GM13976 (cell line): ENCODE measurements around the gene BRF1.

Experiments
- DNase-seq: peaks from one replicate; pipeline ENCODE4 v3.0.0; 2012; ENCODE audit warnings: low spot score
- in situ Hi-C: fragments of 300-500 bp; cut with MboI; formaldehyde crosslinking; loops from one replicate; pipeline ENCODE4 v1.12.0; 2022; ENCODE audit warnings: low sequenced_read_pairs, mixed read lengths, inconsistent platforms; ENCODE audit not compliant: unreplicated experiment
- TF ChIP-seq, protein P1 (sequence below): IDR thresholded peaks from 2 replicates; pipeline ENCODE4 v1.5.1; 2012; ENCODE audit warnings: borderline replicate concordance, mild to moderate bottlenecking; ENCODE audit not compliant: insufficient read depth; ENCODE audit errors: extremely low read depth, missing control alignments, control extremely low read depth

BRF1 gene

GRCh38 chr14:105192866-105193731 is 107.7 kb downstream of the BRF1 start:
- no peak for DNase-seq
- TF ChIP-seq, protein P1, sequence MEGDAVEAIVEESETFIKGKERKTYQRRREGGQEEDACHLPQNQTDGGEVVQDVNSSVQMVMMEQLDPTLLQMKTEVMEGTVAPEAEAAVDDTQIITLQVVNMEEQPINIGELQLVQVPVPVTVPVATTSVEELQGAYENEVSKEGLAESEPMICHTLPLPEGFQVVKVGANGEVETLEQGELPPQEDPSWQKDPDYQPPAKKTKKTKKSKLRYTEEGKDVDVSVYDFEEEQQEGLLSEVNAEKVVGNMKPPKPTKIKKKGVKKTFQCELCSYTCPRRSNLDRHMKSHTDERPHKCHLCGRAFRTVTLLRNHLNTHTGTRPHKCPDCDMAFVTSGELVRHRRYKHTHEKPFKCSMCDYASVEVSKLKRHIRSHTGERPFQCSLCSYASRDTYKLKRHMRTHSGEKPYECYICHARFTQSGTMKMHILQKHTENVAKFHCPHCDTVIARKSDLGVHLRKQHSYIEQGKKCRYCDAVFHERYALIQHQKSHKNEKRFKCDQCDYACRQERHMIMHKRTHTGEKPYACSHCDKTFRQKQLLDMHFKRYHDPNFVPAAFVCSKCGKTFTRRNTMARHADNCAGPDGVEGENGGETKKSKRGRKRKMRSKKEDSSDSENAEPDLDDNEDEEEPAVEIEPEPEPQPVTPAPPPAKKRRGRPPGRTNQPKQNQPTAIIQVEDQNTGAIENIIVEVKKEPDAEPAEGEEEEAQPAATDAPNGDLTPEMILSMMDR = no peak
- in situ Hi-C loops = no loop called here

DNA sequence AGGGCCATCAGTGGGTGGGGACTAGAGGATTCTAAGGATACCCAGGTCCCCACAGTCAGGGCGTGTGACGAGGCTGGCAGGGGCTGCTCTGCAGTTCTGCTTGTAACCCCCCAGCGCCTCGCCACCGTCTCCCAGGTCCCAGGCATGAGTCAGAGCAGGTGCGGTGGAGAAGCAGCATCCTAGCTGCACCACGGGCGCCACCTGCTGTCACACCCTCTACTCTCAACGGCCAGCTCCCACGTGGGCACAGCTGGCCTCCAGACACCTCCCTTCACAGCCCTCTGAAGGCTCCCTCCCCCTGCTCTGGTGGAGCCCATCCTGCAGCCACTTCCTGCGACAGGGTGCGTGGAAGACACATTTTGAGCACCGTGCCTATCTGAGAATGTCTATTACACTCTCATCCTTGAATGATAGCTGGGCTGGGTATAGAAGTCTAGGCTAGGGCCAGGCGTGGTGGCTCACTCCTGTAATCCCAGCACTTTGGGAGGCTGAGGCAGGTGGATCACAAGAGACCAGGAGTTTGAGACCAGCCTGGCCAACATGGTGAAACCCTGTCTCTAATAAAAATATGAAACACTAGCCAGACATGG is 112.8 kb downstream of the BRF1 start:
- no peak for DNase-seq
- in situ Hi-C loops = no loop called here
- TF ChIP-seq, protein P1 = no peak

- no peak for DNase-seq
- in situ Hi-C loops = no loop called here
- TF ChIP-seq, protein P1 = no peak
These were observed 113.7 kb downstream of the BRF1 start for GRCh38 chr14:105187116-105187515.

DNA sequence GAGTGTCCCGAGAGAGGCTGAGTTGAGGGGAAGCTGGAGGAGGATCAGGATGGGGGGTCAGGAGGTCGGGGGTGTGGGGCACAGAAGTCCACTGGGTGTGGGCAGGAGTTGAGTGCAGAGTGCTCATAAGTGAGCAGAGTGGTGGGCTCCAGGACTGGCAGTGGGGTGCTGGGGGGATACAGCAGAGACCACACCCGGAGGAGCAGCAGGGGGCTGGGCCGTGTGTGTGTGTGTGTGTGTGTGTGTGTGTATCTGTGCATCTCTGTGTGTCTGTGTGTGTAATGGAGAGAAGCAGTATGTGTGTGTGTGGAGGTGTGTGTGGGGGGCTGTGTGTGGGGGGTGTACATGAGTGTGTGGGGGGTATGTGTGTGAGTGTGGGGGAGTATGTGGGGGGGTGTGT is 114.8 kb downstream of the BRF1 start:
- in situ Hi-C loops = no loop called here
- TF ChIP-seq, protein P1 = no peak
- DNase-seq = no peak

DNA sequence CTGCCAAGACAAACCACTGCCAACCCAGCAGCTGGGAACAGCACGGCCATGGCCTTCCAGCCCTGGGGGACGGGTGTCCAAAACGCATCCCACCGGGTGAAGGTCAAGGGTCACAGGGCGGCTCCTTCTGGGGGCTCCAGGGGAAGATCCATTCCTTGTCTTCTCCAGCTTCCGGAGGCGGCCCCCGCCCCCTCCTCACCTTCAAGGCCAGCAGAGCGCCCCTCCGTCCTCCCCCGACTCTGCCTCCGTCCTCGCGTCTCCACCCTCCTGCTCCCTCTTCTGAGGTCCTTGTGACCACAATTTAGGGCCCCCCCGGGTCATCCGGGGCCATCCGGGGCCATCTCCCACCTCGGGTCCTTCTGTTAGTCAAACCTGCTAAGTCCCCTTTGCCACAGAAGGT is 115.8 kb downstream of the BRF1 start:
- in situ Hi-C loops = no loop called here
- TF ChIP-seq, protein P1 = no peak
- no peak for DNase-seq

GRCh38 chr14:105184461-105184860 is 116.3 kb downstream of the BRF1 start:
- in situ Hi-C loops = no loop called here
- no peak for DNase-seq
- TF ChIP-seq, protein P1 = no peak
